Stimulated activated CD4-positive, alpha-beta T cell treated with anti-CD3 and anti-CD28 coated beads, Interleukin-15, amount 100 ng/mL, for 24 hours (primary cell): ENCODE results near the gene EIF4E.
"Not testable (repeated sequence)": the region's sequence is repeated elsewhere in the genome, so short reads cannot be mapped to it uniquely, and the experiment has no call there.

Experiments used
- DNase-seq: peaks from one replicate; pipeline ENCODE4 v3.0.0-alpha.2; 2020

The EIF4E gene

GRCh38 chr4:98872120-98872906 is 56.6 kb downstream of the EIF4E start:
- not testable (repeated sequence) for DNase-seq

GRCh38 chr4:98867648-98868047 is 61.3 kb downstream of the EIF4E start:
- no peak for DNase-seq

GRCh38 chr4:98865059-98865458 is 63.9 kb downstream of the EIF4E start:
- DNase-seq = no peak

GRCh38 chr4:98864560-98864959 is 64.4 kb downstream of the EIF4E start:
- peak; percentile 46 for DNase-seq

- no peak for DNase-seq
Measured at GRCh38 chr4:98862371-98862770, 66.6 kb downstream of the EIF4E start.

- DNase-seq = no peak
Measured at GRCh38 chr4:98861100-98861884, 67.6 kb downstream of the EIF4E start.

GRCh38 chr4:98851806-98852205 is 77.1 kb downstream of the EIF4E start:
- DNase-seq = no peak

GRCh38 chr4:98850937-98851336 is 78.0 kb downstream of the EIF4E start:
- DNase-seq = no peak

- no peak for DNase-seq
Measured at GRCh38 chr4:98848448-98848847, 80.5 kb downstream of the EIF4E start.

GRCh38 chr4:98845960-98846359 is 83.0 kb downstream of the EIF4E start:
- no peak for DNase-seq

GRCh38 chr4:98842917-98843316 is 86.0 kb downstream of the EIF4E start:
- not testable (repeated sequence) for DNase-seq

- no peak for DNase-seq
Measured at GRCh38 chr4:98838977-98839618, 89.8 kb downstream of the EIF4E start.

GRCh38 chr4:98838531-98838930 is 90.4 kb downstream of the EIF4E start:
- no peak for DNase-seq

GRCh38 chr4:98833384-98833783 is 95.5 kb downstream of the EIF4E start:
- DNase-seq = no peak

GRCh38 chr4:98831036-98831435 is 97.9 kb downstream of the EIF4E start:
- DNase-seq = not testable (repeated sequence)
